Right forelimb (tissue), 1 donor: ENCODE results near the gene AK3.

Source experiments
- DNase-seq: peaks from one replicate; pipeline ENCODE4 v3.0.0-alpha.2; 2018

Gene AK3

GRCh38 chr9:4746278-4747030 lies 5.5 kb upstream of the AK3 start:
- no peak for DNase-seq

- no peak for DNase-seq
Measured at GRCh38 chr9:4743131-4743875, 2.3 kb upstream of the AK3 start.

- no peak for DNase-seq
Measured at GRCh38 chr9:4742246-4742645, 1.2 kb upstream of the AK3 start.

- DNase-seq: peak; percentile 60
Measured at GRCh38 chr9:4741365-4742089, 525 bp upstream of the AK3 start.

GRCh38 chr9:4740388-4740637 lies 689 bp downstream of the AK3 start:
- no peak for DNase-seq

- DNase-seq: no peak
Measured at GRCh38 chr9:4739587-4740387, 1.2 kb downstream of the AK3 start.

- no peak for DNase-seq
Measured at GRCh38 chr9:4738866-4739586, 2.0 kb downstream of the AK3 start.

GRCh38 chr9:4734150-4734549 lies 6.9 kb downstream of the AK3 start:
- DNase-seq: no peak

GRCh38 chr9:4732890-4733289 lies 8.1 kb downstream of the AK3 start:
- DNase-seq: no peak

GRCh38 chr9:4727593-4727992 lies 13.4 kb downstream of the AK3 start:
- no peak for DNase-seq

- DNase-seq: no peak
Measured at GRCh38 chr9:4725706-4726442, 15.1 kb downstream of the AK3 start.

- no peak for DNase-seq
Measured at GRCh38 chr9:4721736-4722135, 19.3 kb downstream of the AK3 start.

GRCh38 chr9:4718911-4719310 lies 22.1 kb downstream of the AK3 start:
- no peak for DNase-seq

GRCh38 chr9:4717815-4718214 lies 23.2 kb downstream of the AK3 start:
- DNase-seq: no peak

- no peak for DNase-seq
Measured at GRCh38 chr9:4716163-4716562, 24.8 kb downstream of the AK3 start.

GRCh38 chr9:4714266-4715016 lies 26.6 kb downstream of the AK3 start:
- no peak for DNase-seq

- no peak for DNase-seq
Measured at GRCh38 chr9:4713849-4714248, 27.2 kb downstream of the AK3 start.

GRCh38 chr9:4709380-4709779 lies 31.6 kb downstream of the AK3 start:
- no peak for DNase-seq

- no peak for DNase-seq
Measured at GRCh38 chr9:4706971-4707622, 33.9 kb downstream of the AK3 start.

GRCh38 chr9:4706021-4706420 lies 35.0 kb downstream of the AK3 start:
- DNase-seq: no peak

GRCh38 chr9:4704129-4704528 lies 36.9 kb downstream of the AK3 start:
- no peak for DNase-seq
